ENCODE data around the gene LRATD1. TPM values are rescaled to one million over a fixed set of nuclear protein-coding genes. Genes with fewer than 3 reads are reported as not detected.

The LRATD1 gene
- 16.6 and 41.6 TPM in 2 replicates for total RNA-seq

GRCh38 chr2:14632133-14632936 lies at the start of gene LRATD1:
Gene LRATD1, plus strand, starts transcription at chr2:14632717. Its CDS starts 1,263 bp downstream, at chr2:14633980.

Data from tracheal epithelial cell (primary cell).